ENCODE results near the gene LLGL2.

LLGL2 gene

DNA sequence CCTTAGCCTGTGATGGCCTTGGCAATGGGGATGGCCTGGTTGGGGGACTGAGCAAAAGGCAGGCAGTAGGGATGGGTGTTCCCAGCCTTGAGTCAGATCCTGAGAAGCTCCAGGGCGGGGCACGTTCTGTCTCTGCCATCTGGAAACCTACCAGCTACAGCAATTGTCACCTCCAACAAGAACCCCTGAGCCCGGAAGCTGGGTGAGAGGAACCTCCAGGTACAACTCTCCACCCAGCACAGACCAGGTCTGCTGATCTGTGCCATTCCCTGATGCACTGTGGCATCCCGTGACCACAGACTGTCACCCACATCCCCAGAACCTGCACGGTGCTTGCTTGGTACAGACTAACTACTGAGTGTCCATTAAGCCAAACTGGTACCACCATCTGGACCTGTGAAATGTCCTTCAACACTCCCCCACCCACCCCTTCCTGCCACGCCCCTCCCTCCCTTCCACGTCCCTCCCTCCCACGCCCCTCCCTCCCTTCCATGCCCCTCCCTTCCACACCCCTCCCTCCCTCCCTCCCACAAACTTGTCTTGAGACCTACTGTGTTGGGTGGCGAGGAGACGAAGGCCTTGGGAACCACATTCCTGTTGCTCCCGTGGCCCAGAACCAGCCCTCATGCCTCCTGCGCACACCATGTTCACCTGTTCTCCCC lies 78.7 kb downstream of the LLGL2 start:
- DNase-seq (ENCODE audit: extremely low spot score, insufficient read length, low read depth) = no peak
- no peak for FAIRE-seq

DNA sequence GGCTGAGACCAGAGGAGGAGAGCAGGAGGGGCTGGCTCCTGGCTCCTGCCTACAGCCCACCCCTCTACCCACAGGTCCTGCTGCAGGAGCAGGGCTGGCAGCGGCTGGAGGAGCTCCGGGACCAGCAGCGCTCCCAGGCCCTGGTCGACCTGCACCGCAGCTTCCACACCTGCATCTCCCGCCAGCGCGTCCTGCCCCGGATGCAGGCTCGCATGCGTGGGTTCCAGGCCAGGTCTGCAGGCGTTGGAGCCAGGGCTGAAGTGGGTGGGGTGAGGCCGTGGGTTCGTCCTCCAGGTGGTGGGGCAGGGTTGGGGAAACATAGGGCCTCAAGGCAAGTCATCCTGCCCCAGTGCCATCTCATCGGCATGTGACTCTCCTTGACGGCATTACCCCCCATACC lies 80.3 kb downstream of the LLGL2 start:
- FAIRE-seq = no peak
- DNase-seq (ENCODE audit: extremely low spot score, insufficient read length, low read depth) = no peak

DNA sequence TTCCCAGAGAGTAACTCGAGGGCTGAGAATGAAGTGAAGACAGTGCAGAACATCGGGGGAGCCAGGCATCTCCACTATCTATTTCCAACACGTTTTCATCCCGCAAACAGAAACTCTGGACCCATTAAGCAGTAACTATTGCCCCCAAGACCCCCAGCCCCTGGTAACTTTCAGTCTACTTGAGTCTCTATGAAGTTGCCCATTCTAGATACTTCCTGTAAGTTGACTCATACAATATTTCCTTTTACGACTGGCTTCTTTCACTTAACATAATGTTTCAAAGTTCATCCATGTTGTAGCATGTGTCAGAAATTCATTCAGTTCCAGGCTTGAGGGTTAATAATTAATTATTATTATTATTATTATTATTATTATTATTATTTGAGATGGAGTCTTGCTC lies 81.6 kb downstream of the LLGL2 start:
- DNase-seq (ENCODE audit: extremely low spot score, insufficient read length, low read depth) = no peak
- FAIRE-seq = no peak

DNA sequence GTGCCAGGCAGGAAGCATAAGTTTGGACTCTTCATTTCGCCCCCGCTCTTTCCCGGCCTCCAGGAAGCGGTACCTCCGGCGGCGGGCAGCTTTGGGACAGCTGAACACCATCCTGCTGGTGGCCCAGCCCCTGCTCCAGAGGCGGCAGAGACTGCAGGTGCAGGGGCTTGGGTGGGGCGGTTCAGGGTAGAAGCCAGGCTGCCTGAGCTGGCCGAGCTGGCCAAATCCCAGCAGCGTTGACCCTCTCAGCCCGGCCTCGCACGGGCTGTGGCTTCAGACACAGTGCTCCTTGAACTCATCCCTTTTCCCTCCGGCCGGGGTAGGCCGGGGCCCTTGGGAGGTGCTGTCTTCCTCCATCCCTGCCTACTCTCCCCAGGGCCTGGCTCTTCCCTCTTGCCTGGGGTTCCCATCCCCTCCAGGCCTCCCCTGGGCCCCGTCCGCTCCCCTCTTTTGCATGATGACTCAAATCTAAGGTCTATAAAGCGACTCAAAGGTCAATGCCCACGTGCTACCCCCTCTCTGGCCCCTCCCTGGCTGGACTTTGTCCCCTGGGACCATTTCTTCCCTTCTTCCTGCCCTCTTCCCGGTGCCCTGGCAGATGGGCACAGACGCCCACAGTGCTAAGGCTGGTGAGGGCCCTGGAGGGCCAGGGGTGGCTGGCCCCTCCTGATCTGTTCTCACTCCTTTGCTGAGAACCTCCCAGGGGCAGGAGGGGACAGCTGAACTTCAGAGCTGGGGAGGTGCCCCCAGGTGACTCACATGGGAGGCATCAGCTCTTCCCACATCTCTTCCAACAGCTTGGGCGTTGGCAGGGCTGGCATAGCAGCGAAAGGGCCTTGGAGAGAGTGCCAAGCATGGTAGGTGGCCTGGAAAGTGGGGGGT lies 84.8 kb downstream of the LLGL2 start:
- no peak for DNase-seq (ENCODE audit: extremely low spot score, insufficient read length, low read depth)

DNA sequence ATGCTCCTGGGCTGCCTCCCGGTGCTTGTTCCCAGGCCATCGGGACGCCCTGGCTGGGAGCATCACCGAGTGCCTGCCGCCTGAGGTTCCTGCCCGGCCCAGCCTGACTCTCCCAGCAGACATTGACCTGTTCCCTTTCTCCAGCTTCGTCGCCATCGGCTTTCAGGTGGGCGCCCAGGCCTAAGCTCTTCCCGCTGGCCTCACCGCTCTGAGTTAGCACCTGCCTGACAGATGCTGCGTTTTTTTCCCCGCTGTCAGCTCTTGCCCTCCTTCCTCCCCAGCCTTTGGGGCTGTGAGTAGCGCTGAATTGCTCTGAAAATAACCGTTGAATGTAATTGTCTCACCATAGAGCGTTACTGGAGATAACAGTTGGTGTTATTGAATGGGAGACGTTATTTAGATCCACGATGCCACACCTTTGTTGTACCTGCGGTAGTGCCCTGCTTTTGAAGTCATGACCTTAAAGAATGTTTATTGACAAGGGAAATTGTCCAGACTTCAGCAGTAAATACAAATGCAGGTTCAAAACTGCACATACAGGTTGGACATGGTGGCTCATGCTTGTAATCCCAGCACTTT lies 86.4 kb downstream of the LLGL2 start:
- no peak for DNase-seq (ENCODE audit: extremely low spot score, insufficient read length, low read depth)
- no peak for FAIRE-seq

More for the DNA sequence above, 84.8 kb downstream of the LLGL2 start:
- FAIRE-seq = no peak

DNA sequence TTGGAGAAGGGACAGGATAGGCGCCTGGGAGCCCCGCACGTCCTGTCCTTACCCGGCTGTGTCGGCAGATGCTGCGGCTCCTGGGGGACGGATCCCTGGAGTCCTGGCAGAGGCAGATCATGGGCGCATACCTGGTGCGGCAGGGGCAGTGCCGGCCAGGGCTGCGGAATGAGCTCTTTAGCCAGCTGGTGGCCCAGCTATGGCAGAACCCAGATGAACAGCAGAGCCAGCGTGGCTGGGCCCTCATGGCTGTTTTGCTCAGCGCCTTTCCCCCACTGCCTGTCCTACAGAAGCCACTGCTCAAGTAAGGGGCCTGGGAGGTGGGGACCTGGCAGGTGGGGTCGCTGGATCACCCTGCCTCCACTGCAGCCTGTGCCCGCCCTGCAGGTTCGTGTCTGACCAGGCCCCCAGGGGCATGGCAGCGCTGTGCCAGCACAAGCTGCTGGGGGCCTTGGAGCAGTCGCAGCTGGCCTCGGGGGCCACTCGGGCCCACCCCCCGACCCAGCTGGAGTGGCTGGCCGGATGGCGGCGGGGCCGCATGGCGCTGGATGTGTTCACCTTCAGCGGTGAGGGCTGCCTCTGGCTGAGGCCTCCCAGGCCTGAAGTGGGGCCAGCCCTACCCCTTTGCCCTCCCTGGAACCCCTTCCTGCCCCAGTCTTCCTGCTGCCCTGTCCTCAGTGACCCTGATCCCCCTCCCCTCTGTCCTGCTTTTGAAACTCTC lies 87.6 kb downstream of the LLGL2 start:
- FAIRE-seq (no peak), DNase-seq (ENCODE audit: extremely low spot score, insufficient read length, low read depth) (no peak)

DNA sequence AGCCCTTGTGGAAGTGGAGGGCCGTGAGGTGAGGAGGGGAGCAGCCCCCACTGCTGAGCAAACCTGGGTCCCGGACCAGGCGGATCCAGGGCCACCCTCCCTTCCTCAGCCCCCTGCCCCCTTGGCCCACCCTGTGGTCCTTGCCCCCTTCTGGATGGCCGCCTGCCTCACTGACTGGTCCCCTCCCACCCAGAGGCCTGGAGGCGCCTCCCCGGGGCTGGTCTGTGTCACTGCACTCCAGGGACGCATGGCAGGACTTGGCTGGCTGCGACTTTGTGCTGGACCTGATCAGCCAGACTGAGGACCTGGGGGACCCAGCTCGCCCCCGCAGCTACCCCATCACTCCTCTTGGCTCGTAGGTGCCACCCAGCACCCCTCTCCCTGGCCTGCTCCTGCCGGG lies 88.5 kb downstream of the LLGL2 start:
- DNase-seq (ENCODE audit: extremely low spot score, insufficient read length, low read depth) (no peak), FAIRE-seq (no peak)

DNA sequence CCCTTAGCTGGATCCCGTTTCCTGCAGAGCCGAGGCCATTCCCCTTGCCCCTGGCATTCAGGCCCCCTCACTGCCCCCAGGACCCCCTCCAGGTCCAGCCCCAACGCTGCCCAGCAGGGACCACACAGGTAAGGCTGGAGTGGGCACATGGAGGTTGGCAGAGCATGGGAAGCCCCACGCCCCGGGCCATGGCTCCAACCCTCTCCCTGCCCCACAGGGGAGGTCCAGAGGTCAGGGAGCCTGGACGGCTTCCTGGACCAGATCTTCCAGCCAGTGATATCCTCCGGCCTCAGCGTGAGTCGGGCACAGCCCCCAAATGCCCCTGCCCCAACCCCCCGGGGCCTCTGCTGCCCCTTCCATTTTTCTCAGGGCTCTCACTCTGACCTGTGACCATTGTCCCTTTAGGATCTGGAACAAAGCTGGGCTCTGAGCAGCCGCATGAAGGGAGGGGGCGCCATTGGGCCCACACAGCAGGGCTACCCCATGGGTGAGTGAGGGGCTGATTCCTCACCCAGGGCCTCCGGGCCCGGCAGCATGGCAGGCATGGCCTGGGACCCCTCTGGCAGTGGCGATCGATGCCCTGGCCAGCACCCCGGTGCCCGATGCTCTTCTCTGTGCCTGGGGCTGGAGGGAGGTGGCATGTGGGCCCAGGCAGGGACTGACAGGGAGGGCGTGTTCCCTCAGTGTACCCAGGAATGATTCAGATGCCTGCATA lies 89.2 kb downstream of the LLGL2 start:
- DNase-seq (ENCODE audit: extremely low spot score, insufficient read length, low read depth) (no peak), FAIRE-seq (no peak)

DNA sequence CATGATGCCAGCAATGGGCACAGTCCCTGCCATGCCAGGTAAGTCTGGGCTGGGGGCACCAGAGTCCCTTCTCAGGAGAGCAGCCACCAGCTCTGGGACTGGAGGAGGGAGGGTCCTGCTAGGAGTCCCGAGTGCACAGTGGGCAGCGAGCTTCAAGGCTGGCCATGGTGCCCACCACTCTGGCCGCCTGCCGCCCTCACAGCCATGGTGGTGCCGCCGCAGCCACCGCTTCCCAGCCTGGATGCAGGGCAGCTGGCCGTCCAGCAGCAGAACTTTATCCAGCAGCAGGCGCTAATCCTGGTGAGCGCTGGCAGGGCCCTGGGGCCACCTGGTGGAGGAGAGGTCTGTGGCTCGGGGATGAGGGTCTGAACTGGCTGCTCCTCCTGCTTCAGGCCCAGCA lies 89.8 kb downstream of the LLGL2 start:
- no peak for FAIRE-seq

DNA sequence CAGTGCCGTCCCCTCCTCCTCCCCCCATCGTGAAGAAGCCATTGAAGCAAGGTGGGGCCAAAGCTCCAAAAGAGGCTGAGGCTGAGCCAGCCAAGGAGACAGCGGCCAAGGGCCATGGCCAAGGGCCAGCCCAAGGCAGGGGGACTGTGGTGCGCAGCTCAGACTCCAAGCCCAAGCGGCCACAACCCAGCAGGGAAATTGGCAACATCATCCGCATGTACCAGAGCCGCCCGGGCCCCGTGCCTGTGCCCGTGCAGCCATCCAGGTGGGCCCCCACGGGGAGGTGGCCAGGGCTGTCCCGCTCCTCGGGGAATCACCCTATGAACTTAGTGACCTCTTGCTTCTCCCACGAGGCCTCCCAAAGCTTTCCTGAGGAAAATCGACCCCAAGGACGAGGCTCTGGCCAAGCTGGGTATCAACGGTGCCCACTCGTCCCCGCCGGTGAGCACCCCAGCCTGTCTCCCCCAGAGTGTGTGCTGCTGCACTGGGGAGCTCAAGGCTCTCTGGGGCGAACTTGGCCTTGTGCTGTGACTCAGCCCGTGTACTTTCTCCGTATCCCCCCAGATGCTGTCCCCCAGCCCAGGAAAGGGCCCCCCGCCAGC lies 91.1 kb downstream of the LLGL2 start:
- FAIRE-seq (no peak), DNase-seq (ENCODE audit: extremely low spot score, insufficient read length, low read depth) (no peak)

More for the DNA sequence above, 89.8 kb downstream of the LLGL2 start:
- no peak for DNase-seq (ENCODE audit: extremely low spot score, insufficient read length, low read depth)

DNA sequence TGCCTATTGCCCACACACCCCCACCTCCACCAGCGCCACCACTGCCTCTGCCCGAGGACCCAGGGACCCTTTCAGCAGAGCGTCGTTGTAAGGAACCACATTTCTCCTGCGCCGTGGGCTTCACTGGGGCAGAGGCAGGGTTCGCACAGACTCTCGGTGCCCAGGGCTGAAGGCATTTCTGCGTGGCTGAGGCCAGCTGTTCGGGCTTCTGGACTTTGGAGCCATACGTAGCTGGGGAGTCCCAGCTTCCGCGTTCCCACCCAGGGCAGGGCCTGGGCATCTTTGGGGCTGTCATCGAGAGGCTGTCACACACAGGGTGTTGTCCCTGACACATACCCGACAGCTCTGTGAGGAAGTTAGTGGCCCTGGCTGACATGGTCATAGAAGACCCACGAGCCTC lies 91.7 kb downstream of the LLGL2 start:
- no peak for FAIRE-seq

DNA sequence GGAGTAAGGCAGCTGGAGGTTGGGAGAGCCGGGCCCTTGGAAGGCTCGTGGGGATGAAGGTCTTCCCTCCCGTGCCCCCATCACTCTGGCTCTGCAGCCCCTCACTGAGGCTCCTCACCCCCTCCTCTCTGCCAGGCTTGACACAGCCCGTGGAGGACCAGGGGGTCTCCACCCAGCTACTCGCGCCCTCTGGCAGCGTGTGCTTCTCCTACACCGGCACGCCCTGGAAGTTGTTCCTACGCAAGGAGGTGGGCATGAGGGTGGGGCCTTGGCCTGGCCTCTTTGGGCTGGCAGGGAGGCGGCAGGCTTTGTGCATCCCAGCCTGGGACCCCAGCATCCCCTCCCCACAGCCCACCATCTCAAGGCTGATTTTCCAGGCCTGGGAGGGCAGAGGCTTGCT lies 92.2 kb downstream of the LLGL2 start:
- no peak for DNase-seq (ENCODE audit: extremely low spot score, insufficient read length, low read depth)
- no peak for FAIRE-seq

More for the DNA sequence above, 91.7 kb downstream of the LLGL2 start:
- DNase-seq (ENCODE audit: extremely low spot score, insufficient read length, low read depth) = no peak

DNA sequence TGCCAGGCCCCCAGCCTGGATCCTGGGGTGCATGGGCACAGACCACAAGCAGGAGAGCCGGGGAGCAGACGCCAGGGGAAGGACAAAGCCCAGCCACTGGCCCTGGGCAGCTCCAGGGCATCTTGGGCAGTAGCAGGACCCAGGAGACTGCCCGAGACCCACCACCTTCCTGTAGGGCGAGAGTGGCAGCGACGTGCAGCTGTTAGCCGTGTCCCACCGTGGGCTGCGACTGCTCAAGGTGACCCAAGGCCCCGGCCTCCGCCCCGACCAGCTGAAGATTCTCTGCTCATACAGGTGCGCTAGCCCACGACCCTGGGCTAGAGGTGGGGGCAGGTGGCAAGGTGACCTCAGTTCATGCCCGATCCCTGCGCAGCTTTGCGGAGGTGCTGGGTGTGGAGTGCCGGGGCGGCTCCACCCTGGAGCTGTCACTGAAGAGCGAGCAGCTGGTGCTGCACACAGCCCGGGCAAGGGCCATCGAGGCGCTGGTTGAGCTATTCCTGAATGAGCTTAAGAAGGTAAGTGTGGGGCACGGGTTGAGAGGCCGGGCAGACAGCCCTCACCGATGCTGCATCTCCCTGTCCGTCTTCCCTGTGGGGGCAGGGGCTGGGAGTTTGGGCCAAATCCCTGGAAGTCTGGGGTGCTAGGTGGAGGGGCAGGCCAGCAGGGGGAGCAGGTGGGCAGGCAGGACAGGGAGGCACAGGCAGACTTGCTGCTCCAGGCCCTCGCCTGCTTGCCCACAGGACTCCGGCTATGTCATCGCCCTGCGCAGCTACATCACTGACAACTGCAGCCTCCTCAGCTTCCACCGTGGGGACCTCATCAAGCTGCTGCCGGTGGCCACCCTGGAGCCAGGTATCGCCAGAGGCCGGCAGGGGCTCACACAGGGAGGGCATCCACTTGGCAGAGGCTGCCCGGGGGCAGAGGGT lies 94.3 kb downstream of the LLGL2 start:
- FAIRE-seq = no peak
- DNase-seq (ENCODE audit: extremely low spot score, insufficient read length, low read depth) = no peak

DNA sequence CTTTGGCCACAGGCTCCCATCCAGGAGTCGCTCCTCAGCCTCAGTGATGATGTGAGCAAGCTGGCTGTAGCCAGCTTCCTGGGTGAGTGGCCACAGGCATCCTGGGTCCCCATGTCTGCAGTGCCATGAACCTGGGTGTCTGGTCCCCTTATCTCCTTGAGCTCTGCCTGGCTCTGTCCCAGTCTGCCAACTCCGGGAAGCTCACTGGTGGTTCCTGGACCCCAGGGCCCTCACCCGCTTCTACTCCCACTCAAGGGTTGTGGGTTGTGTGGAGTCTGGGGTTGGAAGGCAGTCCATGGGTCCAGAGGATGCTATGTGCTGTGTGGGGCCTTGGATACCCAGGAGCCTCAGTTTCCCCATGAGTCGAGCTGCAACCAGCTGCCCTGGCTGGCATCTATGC lies 96.0 kb downstream of the LLGL2 start:
- DNase-seq (ENCODE audit: extremely low spot score, insufficient read length, low read depth) = no peak
- FAIRE-seq = no peak

DNA sequence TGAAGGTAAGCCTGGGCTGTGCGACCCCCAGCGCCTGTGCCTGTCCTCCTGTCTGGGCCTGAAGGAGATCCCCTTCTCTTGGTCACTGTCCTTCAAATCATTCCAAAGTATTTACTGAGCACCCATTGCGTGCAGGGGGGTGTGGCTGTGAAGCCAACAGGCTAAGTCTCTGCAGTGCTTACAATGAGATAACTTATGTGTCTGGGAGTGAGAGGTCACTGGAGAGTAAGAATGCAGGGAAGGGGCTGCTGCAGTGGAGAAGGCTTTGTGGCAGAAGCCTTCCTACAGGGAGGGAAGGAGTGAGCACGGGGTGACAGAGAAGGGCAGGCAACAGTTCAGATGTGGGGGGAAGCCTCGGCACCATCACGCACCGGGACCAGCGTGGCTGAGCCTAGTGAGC lies 96.6 kb downstream of the LLGL2 start:
- DNase-seq (ENCODE audit: extremely low spot score, insufficient read length, low read depth) (no peak), FAIRE-seq (no peak)

DNA sequence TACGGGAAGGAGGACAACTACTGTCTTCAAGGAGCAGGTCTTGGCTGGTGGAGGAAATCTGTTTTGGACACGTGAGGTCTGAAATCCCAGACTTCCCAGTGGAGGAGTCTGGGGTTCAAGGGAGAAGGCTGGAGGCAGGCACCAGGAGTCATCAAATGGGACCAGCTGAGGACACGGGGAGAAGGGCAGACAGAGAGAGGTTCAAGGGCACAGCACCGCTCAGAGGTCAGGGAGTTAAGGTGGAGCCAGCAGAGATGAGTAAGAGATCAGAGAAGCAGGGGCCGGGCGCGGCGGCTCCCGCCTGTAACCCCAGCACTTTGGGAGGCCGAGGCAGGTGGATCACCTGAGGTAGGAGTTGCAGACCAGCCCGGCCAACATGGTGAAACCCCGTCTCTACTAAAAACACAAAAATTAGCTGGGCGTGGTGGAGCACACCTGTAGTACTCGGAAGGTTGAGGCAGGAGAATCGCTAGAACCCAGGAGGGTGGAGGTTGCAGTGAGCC lies 97.3 kb downstream of the LLGL2 start:
- FAIRE-seq (no peak), DNase-seq (ENCODE audit: extremely low spot score, insufficient read length, low read depth) (no peak)

DNA sequence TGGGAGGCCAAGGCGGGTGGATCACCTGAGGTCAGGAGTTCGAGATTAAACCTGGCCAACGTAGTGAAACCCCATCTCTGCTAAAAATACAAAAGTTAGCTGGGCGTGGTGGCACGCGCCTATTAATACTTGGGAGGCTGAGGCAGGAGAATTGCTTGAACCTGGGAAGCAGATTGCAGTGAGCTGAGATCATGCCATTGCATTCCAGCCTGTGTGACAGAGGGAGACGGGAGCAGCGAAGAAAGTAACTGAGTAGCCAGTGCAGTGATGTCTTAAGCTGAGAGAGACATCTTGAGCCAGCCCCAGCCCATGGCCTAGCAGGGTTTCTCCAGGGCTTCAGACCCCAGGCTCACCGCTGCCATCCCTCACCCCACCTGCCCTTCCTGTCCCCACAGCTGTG lies 97.9 kb downstream of the LLGL2 start:
- DNase-seq (ENCODE audit: extremely low spot score, insufficient read length, low read depth) = no peak
- FAIRE-seq = no peak

DNA sequence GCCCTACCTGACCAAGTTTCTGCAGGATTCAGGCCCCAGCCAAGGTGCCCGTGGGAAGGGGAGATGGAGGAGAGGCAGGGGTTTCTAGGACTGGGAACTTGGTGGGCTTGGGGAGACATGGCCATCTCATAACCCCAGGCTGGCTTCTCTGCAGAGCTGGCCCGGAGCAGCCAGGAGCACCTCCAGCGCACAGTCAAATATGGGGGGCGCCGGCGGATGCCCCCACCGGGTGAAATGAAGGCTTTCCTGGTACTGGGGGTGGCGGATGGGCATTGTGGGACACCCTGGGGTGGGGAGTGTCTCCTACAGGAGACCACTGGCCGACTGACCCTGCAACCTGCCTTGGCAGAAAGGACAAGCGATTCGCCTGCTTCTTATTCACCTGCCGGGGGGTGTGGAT lies 98.5 kb downstream of the LLGL2 start:
- DNase-seq (ENCODE audit: extremely low spot score, insufficient read length, low read depth) = no peak
- no peak for FAIRE-seq

All from GM18507 (cell line).